ENCODE measurements around the gene PHF23. TPM values are rescaled to one million over a fixed set of nuclear protein-coding genes. Genes with fewer than 3 reads are reported as not detected.

PHF23 gene
- total and polyA plus RNA-seq, 12 donors, result 16.1 to 25.0 (median 22.6) TPM

DNA sequence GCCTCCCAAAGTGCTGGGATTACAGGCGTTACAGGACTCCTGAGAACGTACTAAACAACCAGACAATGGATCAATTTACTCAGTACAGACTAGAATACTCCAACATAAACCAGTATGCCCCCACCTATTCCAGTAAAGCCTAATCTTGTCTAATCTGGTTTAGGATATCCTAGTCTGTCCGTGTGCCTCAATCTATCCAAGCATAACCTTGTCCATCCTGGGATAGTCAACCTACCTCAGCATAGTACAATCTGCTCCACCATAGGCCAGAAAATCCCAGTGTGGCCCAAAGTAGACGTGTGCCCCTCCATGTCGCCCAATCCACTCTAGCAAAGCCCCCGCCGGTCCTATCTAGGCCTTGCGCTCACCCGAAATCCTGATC is 5.6 kb downstream of the PHF23 start:
- H3K9me3 ChIP-seq, result no peaks in the 10 kb centered on the region
- intact Hi-C loops (cut with DNase I), result no loop called here
- 2 to 4% methylated on average over 9 of the region's 9 CpGs for WGBS, 2 donors
- ATAC-seq (peak in 3 of 8 donors; percentile 0 to 2 (median 0)), DNase-seq (no peak)
- H3K4me3 ChIP-seq, result peak overlapping the region; percentile 57 to 94 (median 86)
- H3K27me3 ChIP-seq, result no peaks in the 10 kb centered on the region
- H3K27ac ChIP-seq, result peak overlapping the region; percentile 31 to 95 (median 86)
- H3K4me1 ChIP-seq, result peaks cover 0 to 56% (median 41%) of the 10 kb centered on the region in 9 donors
- TF ChIP-seq, protein P1, sequence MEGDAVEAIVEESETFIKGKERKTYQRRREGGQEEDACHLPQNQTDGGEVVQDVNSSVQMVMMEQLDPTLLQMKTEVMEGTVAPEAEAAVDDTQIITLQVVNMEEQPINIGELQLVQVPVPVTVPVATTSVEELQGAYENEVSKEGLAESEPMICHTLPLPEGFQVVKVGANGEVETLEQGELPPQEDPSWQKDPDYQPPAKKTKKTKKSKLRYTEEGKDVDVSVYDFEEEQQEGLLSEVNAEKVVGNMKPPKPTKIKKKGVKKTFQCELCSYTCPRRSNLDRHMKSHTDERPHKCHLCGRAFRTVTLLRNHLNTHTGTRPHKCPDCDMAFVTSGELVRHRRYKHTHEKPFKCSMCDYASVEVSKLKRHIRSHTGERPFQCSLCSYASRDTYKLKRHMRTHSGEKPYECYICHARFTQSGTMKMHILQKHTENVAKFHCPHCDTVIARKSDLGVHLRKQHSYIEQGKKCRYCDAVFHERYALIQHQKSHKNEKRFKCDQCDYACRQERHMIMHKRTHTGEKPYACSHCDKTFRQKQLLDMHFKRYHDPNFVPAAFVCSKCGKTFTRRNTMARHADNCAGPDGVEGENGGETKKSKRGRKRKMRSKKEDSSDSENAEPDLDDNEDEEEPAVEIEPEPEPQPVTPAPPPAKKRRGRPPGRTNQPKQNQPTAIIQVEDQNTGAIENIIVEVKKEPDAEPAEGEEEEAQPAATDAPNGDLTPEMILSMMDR (IDR thresholded peaks at IDR 0.05), result no peak
- H3K36me3 ChIP-seq, result peaks cover 0 to 42% (median 14%) of the 10 kb centered on the region in 9 donors

DNA sequence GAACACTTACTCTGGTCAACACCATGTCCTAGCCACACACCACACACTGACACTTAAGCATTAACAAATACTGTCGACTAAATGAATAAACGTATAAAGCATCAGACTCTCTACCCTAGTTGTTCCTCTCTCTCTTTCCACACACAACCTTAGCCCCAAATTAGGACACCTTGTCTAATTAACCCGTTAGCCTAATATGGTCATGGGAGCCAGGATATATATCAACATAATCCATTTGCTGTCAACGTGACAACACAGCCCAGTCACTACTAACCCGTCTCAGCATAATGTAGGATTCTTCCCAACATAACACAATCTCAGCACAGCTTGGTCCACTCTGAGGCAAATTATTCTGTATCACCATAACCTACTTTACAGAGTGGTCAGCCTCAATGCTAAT is 7.1 kb downstream of the PHF23 start:
- peaks cover 0 to 57% (median 26%) of the 10 kb centered on the region in 9 donors for H3K36me3 ChIP-seq
- H3K4me1 ChIP-seq, result peaks cover 0 to 50% (median 40%) of the 10 kb centered on the region in 9 donors
- H3K27me3 ChIP-seq, result no peaks in the 10 kb centered on the region
- intact Hi-C loops (cut with DNase I), result no loop called here
- H3K27ac ChIP-seq, result no peak overlapping the region
- ATAC-seq, result no peak
- DNase-seq, result no peak
- 81 to 83% methylated on average over 5 of the region's 5 CpGs for WGBS, 2 donors
- no peak overlapping the region for H3K4me3 ChIP-seq
- TF ChIP-seq, protein P1 (IDR thresholded peaks at IDR 0.05), result no peak
- H3K9me3 ChIP-seq, result no peaks in the 10 kb centered on the region

DNA sequence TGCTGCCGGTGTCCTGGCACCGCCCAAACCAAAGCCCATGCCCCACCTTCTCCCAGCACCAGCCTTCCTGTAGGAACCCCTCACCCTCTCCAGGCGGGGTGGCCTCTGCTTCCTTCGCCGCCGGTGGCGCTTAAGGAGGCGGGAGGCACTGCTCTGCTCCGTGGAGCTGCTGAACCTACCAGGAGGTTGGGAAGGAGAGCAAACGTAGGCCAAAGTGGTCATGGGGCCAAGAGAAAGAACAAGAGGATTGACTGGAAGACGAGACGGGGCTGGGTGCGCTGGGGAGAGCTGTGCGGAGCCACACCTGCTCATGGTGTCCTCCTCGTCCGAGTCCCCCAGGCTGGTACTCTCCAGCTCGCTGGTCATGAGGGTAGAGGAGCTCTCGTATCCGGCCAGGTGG is 9.8 kb downstream of the PHF23 start:
- peaks cover 0 to 64% (median 39%) of the 10 kb centered on the region in 9 donors for H3K36me3 ChIP-seq
- peaks cover 0 to 47% (median 26%) of the 10 kb centered on the region in 9 donors for H3K4me1 ChIP-seq
- H3K27ac ChIP-seq, result no peak overlapping the region
- no peak overlapping the region for H3K4me3 ChIP-seq
- intact Hi-C loops (cut with DNase I), result no loop called here
- no peaks in the 10 kb centered on the region for H3K9me3 ChIP-seq
- H3K27me3 ChIP-seq, result no peaks in the 10 kb centered on the region
- ATAC-seq (no peak), DNase-seq (no peak)
- 96 to 97% methylated on average over 19 of the region's 19 CpGs for WGBS, 2 donors
- TF ChIP-seq, protein P1 (IDR thresholded peaks at IDR 0.05), result no peak

DNA sequence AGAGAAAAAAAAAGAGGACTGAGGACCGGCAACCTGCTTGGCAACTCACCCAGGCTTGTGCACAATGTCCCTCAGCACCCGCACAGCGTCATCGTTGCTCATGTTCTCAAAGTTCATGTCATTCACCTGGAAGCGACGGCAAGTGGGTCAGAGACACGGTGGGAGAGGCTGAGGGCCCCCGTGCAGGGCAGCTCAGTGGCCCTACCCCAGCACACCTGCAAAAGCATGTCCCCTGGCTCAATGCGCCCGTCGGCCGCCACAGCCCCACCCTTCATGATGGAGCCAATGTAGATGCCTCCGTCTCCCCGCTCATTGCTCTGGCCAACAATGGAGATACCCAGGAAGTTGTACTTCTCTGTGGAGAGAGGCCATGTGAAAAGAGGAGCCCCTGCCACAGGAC is 10.3 kb downstream of the PHF23 start:
- ATAC-seq (no peak), DNase-seq (no peak)
- peaks cover 0 to 52% (median 30%) of the 10 kb centered on the region in 9 donors for H3K4me1 ChIP-seq
- H3K27ac ChIP-seq, result no peak overlapping the region
- H3K9me3 ChIP-seq, result no peaks in the 10 kb centered on the region
- peaks cover 0 to 70% (median 45%) of the 10 kb centered on the region in 9 donors for H3K36me3 ChIP-seq
- intact Hi-C loops (cut with DNase I), result no loop called here
- 91 to 92% methylated on average over 14 of the region's 14 CpGs for WGBS, 2 donors
- no peak overlapping the region for H3K4me3 ChIP-seq
- TF ChIP-seq, protein P1 (IDR thresholded peaks at IDR 0.05), result no peak
- no peaks in the 10 kb centered on the region for H3K27me3 ChIP-seq

Measured in heart right ventricle (tissue), 16 donors.